K562 (cell line): Measurements from ENCODE around the gene PPIL4.

Experiments used
- CCAR2 ChIP-seq: fragments of 200-400 bp; formaldehyde crosslinking; IDR thresholded peaks from 2 replicates; pipeline ENCODE4 v1.6.1; 2017; ENCODE audit warnings: mild to moderate bottlenecking, low read depth, low read length
- ETV6 ChIP-seq, 3 experiments: fragments of 150-350 bp in 1 of 3; sonication (generic) in 1 of 3; formaldehyde crosslinking in 1 of 3; IDR thresholded peaks; 2 replicates each; pipeline versions ENCODE4 v1.6.1 to v1.8.0; 2014 to 2022; ENCODE audit warnings: borderline replicate concordance in 2 of 3, low read depth in 2 of 3, antibody characterized with exemption in 1 of 3, low read length in 1 of 3, mild to moderate bottlenecking in 1 of 3, missing genetic modification reagents in 1 of 3
- POU5F1 ChIP-seq: fragments of 150-350 bp; IDR thresholded peaks from 2 replicates; pipeline ENCODE4 v1.6.1; 2014; ENCODE audit warnings: borderline replicate concordance, low read length, low read depth, mild to moderate bottlenecking; ENCODE audit not compliant: partially characterized antibody
- TF ChIP-seq, protein P1 (sequence below): fragments of 450-650 bp; IDR thresholded peaks from 2 replicates; pipeline ENCODE4 v1.6.1; 2016; ENCODE audit warnings: missing biosample characterization, missing genetic modification characterization
- TF ChIP-seq, protein P2 (sequence below), 3 experiments: IDR thresholded peaks in 2 of 3; conservative IDR thresholded peaks in 1 of 3; 2 replicates each; pipeline ENCODE4 v1.5.1; 2011 to 2012; ENCODE audit warnings: low read length in 3 of 3, mild to moderate bottlenecking in 3 of 3, control low read depth in 2 of 3, improper control_type of control experiment in 1 of 3, inconsistent platforms in 1 of 3, low read depth in 1 of 3, mixed read lengths in 1 of 3, moderate library complexity in 1 of 3; ENCODE audit not compliant: insufficient read depth in 2 of 3

GRCh38 chr6:149500096-149500495 lies 45.7 kb downstream of the PPIL4 start:
- TF ChIP-seq, protein P1, sequence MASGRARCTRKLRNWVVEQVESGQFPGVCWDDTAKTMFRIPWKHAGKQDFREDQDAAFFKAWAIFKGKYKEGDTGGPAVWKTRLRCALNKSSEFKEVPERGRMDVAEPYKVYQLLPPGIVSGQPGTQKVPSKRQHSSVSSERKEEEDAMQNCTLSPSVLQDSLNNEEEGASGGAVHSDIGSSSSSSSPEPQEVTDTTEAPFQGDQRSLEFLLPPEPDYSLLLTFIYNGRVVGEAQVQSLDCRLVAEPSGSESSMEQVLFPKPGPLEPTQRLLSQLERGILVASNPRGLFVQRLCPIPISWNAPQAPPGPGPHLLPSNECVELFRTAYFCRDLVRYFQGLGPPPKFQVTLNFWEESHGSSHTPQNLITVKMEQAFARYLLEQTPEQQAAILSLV (tag): no peak
- TF ChIP-seq CCAR2: no peak
- no peak for TF ChIP-seq ETV6 (IDR thresholded peaks at IDR 0.05; ENCODE audit: borderline replicate concordance in 1 of 2, low read depth in 2 of 2, low read length in 1 of 2)
- TF ChIP-seq ETV6 (CRISPR knock-in tag; IDR thresholded peaks at IDR 0.05; ENCODE audit: borderline replicate concordance): no peak
- TF ChIP-seq, protein P2, sequence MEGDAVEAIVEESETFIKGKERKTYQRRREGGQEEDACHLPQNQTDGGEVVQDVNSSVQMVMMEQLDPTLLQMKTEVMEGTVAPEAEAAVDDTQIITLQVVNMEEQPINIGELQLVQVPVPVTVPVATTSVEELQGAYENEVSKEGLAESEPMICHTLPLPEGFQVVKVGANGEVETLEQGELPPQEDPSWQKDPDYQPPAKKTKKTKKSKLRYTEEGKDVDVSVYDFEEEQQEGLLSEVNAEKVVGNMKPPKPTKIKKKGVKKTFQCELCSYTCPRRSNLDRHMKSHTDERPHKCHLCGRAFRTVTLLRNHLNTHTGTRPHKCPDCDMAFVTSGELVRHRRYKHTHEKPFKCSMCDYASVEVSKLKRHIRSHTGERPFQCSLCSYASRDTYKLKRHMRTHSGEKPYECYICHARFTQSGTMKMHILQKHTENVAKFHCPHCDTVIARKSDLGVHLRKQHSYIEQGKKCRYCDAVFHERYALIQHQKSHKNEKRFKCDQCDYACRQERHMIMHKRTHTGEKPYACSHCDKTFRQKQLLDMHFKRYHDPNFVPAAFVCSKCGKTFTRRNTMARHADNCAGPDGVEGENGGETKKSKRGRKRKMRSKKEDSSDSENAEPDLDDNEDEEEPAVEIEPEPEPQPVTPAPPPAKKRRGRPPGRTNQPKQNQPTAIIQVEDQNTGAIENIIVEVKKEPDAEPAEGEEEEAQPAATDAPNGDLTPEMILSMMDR (IDR thresholded peaks at IDR 0.05 in 2 of 3, conservative IDR thresholded peaks at IDR 0.05 in 1 of 3; ENCODE audit: insufficient read depth in 2 of 3, low read depth in 1 of 3, low read length in 3 of 3): no peak
- TF ChIP-seq POU5F1: no peak
